Measurements from ENCODE around the gene AGTPBP1. TPM values are rescaled to one million over a fixed set of nuclear protein-coding genes. Genes with fewer than 3 reads are reported as not detected.

AGTPBP1 gene
- total RNA-seq, 1 donor from 2014 or later = 122 TPM

- Histone ChIP-seq H3K9ac (no peak overlapping the region), H2AFZ (replicated peaks) (no peak overlapping the region), H3K4me3 (no peak overlapping the region), H3F3A (ENCODE audit: low read depth) (no peaks in the 10 kb centered on the region), H3K4me1 (no peaks in the 10 kb centered on the region), H3K27me3 (no peaks in the 10 kb centered on the region), H3K27ac (no peak overlapping the region), H3K36me3 (peaks cover 14% of the 10 kb centered on the region), H4K20me1 (ENCODE audit: low read depth) (no peaks in the 10 kb centered on the region), H3K9me3 (ENCODE audit: low read depth) (no peaks in the 10 kb centered on the region), H3K4me2 (no peak overlapping the region), H3K79me2 (ENCODE audit: low read depth) (no peaks in the 10 kb centered on the region)
- no peak for DNase-seq (ENCODE audit: low spot score)
- Mint-ChIP-seq H3K27ac (no peak overlapping the region), H3K27me3 (ENCODE audit: insufficient read depth, low read depth) (no peaks in the 10 kb centered on the region), H3K4me3 (no peak overlapping the region), H3K9me3 (no peaks in the 10 kb centered on the region), H3K4me1 (no peaks in the 10 kb centered on the region), H3K36me3 (peaks cover 7% of the 10 kb centered on the region)
- TF ChIP-seq CTCF (IDR thresholded peaks at IDR 0.05) = no peak
- no peak for TF ChIP-seq EZH2phosphoT487 (IDR thresholded peaks at IDR 0.05)
- no peak for TF ChIP-seq EZH2 (IDR thresholded peaks at IDR 0.05)
These were observed 83.0 kb downstream of the AGTPBP1 start for GRCh38 chr9:85658716-85659115.

GRCh38 chr9:85653153-85653552, 88.6 kb downstream of the AGTPBP1 start:
- H3K9me3 ChIP-seq (ENCODE audit: low read depth) = no peaks in the 10 kb centered on the region
- TF ChIP-seq EZH2 (IDR thresholded peaks at IDR 0.05) (no peak), EZH2phosphoT487 (IDR thresholded peaks at IDR 0.05) (no peak), CTCF (IDR thresholded peaks at IDR 0.05) (no peak)
- Mint-ChIP-seq H3K27ac (no peak overlapping the region), H3K27me3 (ENCODE audit: insufficient read depth, low read depth) (no peaks in the 10 kb centered on the region), H3K4me1 (no peaks in the 10 kb centered on the region), H3K36me3 (peaks cover 12% of the 10 kb centered on the region), H3K4me3 (no peak overlapping the region), H3K9me3 (no peaks in the 10 kb centered on the region)
- H3K4me3 ChIP-seq = no peak overlapping the region
- H3K4me2 ChIP-seq = no peak overlapping the region
- H3K36me3 ChIP-seq = peaks cover 18% of the 10 kb centered on the region
- H4K20me1 ChIP-seq (ENCODE audit: low read depth) = no peaks in the 10 kb centered on the region
- H3K27ac ChIP-seq = no peak overlapping the region
- no peaks in the 10 kb centered on the region for H3F3A ChIP-seq (ENCODE audit: low read depth)
- H3K4me1 ChIP-seq = peaks cover 6% of the 10 kb centered on the region
- H3K9ac ChIP-seq = no peak overlapping the region
- H2AFZ ChIP-seq (replicated peaks) = no peak overlapping the region
- H3K27me3 ChIP-seq = no peaks in the 10 kb centered on the region
- no peaks in the 10 kb centered on the region for H3K79me2 ChIP-seq (ENCODE audit: low read depth)
- no peak for DNase-seq (ENCODE audit: low spot score)

- H3K36me3 Mint-ChIP-seq = peaks cover 8% of the 10 kb centered on the region
- DNase-seq (ENCODE audit: low spot score) = no peak
- no peaks in the 10 kb centered on the region for H3K27me3 Mint-ChIP-seq (ENCODE audit: insufficient read depth, low read depth)
- H2AFZ ChIP-seq (replicated peaks) = no peak overlapping the region
- no peaks in the 10 kb centered on the region for H3K4me1 Mint-ChIP-seq
- TF ChIP-seq EZH2phosphoT487 (IDR thresholded peaks at IDR 0.05) = no peak
- TF ChIP-seq CTCF (IDR thresholded peaks at IDR 0.05) = no peak
- no peak for TF ChIP-seq EZH2 (IDR thresholded peaks at IDR 0.05)
- no peak overlapping the region for H3K4me2 ChIP-seq
- H3K27me3 ChIP-seq = no peaks in the 10 kb centered on the region
- peaks cover 24% of the 10 kb centered on the region for H3K36me3 ChIP-seq
- no peaks in the 10 kb centered on the region for H3K79me2 ChIP-seq (ENCODE audit: low read depth)
- peaks cover 6% of the 10 kb centered on the region for H3K4me1 ChIP-seq
- H3K4me3 Mint-ChIP-seq = no peak overlapping the region
- no peak overlapping the region for H3K9ac ChIP-seq
- H4K20me1 ChIP-seq (ENCODE audit: low read depth) = no peaks in the 10 kb centered on the region
- no peak overlapping the region for H3K4me3 ChIP-seq
- H3K27ac ChIP-seq = no peak overlapping the region
- H3K9me3 Mint-ChIP-seq = no peaks in the 10 kb centered on the region
- no peaks in the 10 kb centered on the region for H3K9me3 ChIP-seq (ENCODE audit: low read depth)
- H3F3A ChIP-seq (ENCODE audit: low read depth) = no peaks in the 10 kb centered on the region
- H3K27ac Mint-ChIP-seq = no peak overlapping the region
These were observed 94.2 kb downstream of the AGTPBP1 start for GRCh38 chr9:85647571-85647970.

Data from neural progenitor cell (in vitro differentiated cells).